ENCODE data around the gene PYGL. TPM values are rescaled to one million over a fixed set of nuclear protein-coding genes. Genes with fewer than 3 reads are reported as not detected.

The PYGL gene
- total and polyA plus RNA-seq, 2 donors (not counting 3 experiments of a cell fraction or from before 2014, with no cell fraction given): 15.1 to 45.7 TPM

GRCh38 chr14:50875359-50876070 lies 68.8 kb downstream of the PYGL start:
- DNase-seq (ENCODE audit: low read depth, low spot score) (no peak), FAIRE-seq (no peak)
- Histone ChIP-seq H3K27me3 (ENCODE audit: control insufficient read depth in 2 of 2, insufficient read depth in 2 of 2, low read length in 2 of 2) (peaks cover 55 to 81% of the 10 kb centered on the region in 2 experiments), H3K9me1 (replicated peaks; ENCODE audit: control insufficient read depth, extremely low read depth, insufficient read depth, low read length) (no peaks in the 10 kb centered on the region), H3K9ac (replicated peaks; ENCODE audit: extremely low read depth, insufficient read depth, low read length) (no peak overlapping the region), H3K4me3 (replicated peaks in 1 of 3; ENCODE audit: insufficient read depth in 1 of 3, low read depth in 1 of 3, low read length in 3 of 3) (no peak overlapping the region), H3K36me3 (ENCODE audit: control insufficient read depth in 2 of 2, extremely low read depth in 1 of 2, insufficient read depth in 2 of 2, low read length in 2 of 2) (no peaks in the 10 kb centered on the region), H3K4me1 (ENCODE audit: control insufficient read depth, extremely low read depth, insufficient read depth, low read length) (no peaks in the 10 kb centered on the region), H3K27ac (ENCODE audit: insufficient read depth, low read depth, low read length) (no peak overlapping the region), H2AFZ (ENCODE audit: low read depth, low read length) (no peak overlapping the region), H3K9me3 (replicated peaks; ENCODE audit: control insufficient read depth, insufficient read depth, low read length) (no peaks in the 10 kb centered on the region), H3K4me2 (ENCODE audit: insufficient read depth, low read length) (no peak overlapping the region), H3K79me2 (ENCODE audit: control insufficient read depth, insufficient read depth, low read length) (no peaks in the 10 kb centered on the region), H4K20me1 (replicated peaks; ENCODE audit: control insufficient read depth, extremely low read depth, insufficient read depth, low read length) (no peaks in the 10 kb centered on the region)
- BruUV-seq (replicated peaks): no TSS peak
- intact Hi-C loops (cut with micrococcal nuclease): no loop called here
- dilution Hi-C loops (cut with MboI; ENCODE audit: extremely low pct_ligation_motif_present, low sequenced_read_pairs): no loop called here
- CTCF ChIA-PET: interaction anchor here (1.2 to 2.9 kb wide), 3 partner anchors 8 to 15 kb away, joined by 3 to 10 read pairs (median 6); no protein-coding TSS in a partner anchor
- no peak for TF ChIP-seq GATA2 (IDR thresholded peaks at IDR 0.05; ENCODE audit: insufficient read depth, insufficient read length, low read depth, low read length)
- no peak for TF ChIP-seq EZH2 (IDR thresholded peaks at IDR 0.05; ENCODE audit: borderline replicate concordance, low read depth, low read length, severe bottlenecking)
- POLR2A ChIA-PET: no interaction called here

- Histone ChIP-seq H3K4me3 (replicated peaks in 1 of 3; ENCODE audit: insufficient read depth in 1 of 3, low read depth in 1 of 3, low read length in 3 of 3) (no peak overlapping the region), H3K36me3 (ENCODE audit: control insufficient read depth in 2 of 2, extremely low read depth in 1 of 2, insufficient read depth in 2 of 2, low read length in 2 of 2) (no peaks in the 10 kb centered on the region), H3K4me2 (ENCODE audit: insufficient read depth, low read length) (no peak overlapping the region), H3K9me3 (replicated peaks; ENCODE audit: control insufficient read depth, insufficient read depth, low read length) (no peaks in the 10 kb centered on the region), H2AFZ (ENCODE audit: low read depth, low read length) (no peak overlapping the region), H3K4me1 (ENCODE audit: control insufficient read depth, extremely low read depth, insufficient read depth, low read length) (no peaks in the 10 kb centered on the region), H3K27me3 (ENCODE audit: control insufficient read depth in 2 of 2, insufficient read depth in 2 of 2, low read length in 2 of 2) (peaks cover 56 to 82% of the 10 kb centered on the region in 2 experiments), H3K79me2 (ENCODE audit: control insufficient read depth, insufficient read depth, low read length) (no peaks in the 10 kb centered on the region), H3K9ac (replicated peaks; ENCODE audit: extremely low read depth, insufficient read depth, low read length) (no peak overlapping the region), H3K27ac (ENCODE audit: insufficient read depth, low read depth, low read length) (no peak overlapping the region), H3K9me1 (replicated peaks; ENCODE audit: control insufficient read depth, extremely low read depth, insufficient read depth, low read length) (no peaks in the 10 kb centered on the region), H4K20me1 (replicated peaks; ENCODE audit: control insufficient read depth, extremely low read depth, insufficient read depth, low read length) (no peaks in the 10 kb centered on the region)
- no peak for TF ChIP-seq CTCF (IDR thresholded peaks at IDR 0.05; ENCODE audit: extremely low read depth in 1 of 2, insufficient read depth in 1 of 2, low read depth in 1 of 2, low read length in 2 of 2)
- no peak for TF ChIP-seq POLR2AphosphoS5 (IDR thresholded peaks at IDR 0.05; ENCODE audit: insufficient read depth, low read depth, low read length)
- no peak for TF ChIP-seq EZH2 (IDR thresholded peaks at IDR 0.05; ENCODE audit: borderline replicate concordance, low read depth, low read length, severe bottlenecking)
- no peak for TF ChIP-seq JUN (IDR thresholded peaks at IDR 0.05; ENCODE audit: borderline replicate concordance, insufficient read depth, insufficient read length, low read depth)
- TF ChIP-seq GATA2 (IDR thresholded peaks at IDR 0.05; ENCODE audit: insufficient read depth, insufficient read length, low read depth, low read length): no peak
- no peak for TF ChIP-seq MAX (IDR thresholded peaks at IDR 0.05; ENCODE audit: insufficient read depth, insufficient read length)
- TF ChIP-seq MYC (IDR thresholded peaks at IDR 0.05; ENCODE audit: low read depth, low read length): no peak
- no peak for TF ChIP-seq POLR2A (IDR thresholded peaks at IDR 0.05; ENCODE audit: low read depth, low read length)
- TF ChIP-seq FOS (IDR thresholded peaks at IDR 0.05; ENCODE audit: borderline replicate concordance, insufficient read depth, low read length): no peak
- DNase-seq (ENCODE audit: low read depth, low spot score) (no peak), FAIRE-seq (no peak)
- dilution Hi-C loops (cut with MboI; ENCODE audit: extremely low pct_ligation_motif_present, low sequenced_read_pairs): no loop called here
- POLR2A ChIA-PET: no interaction called here
- CTCF ChIA-PET: interaction anchor here (1.5 to 2.9 kb wide), 2 partner anchors 9 to 14 kb away, joined by 6 to 10 read pairs; no protein-coding TSS in a partner anchor
- no TSS peak for BruUV-seq (replicated peaks)
- intact Hi-C loops (cut with micrococcal nuclease): no loop called here
These were observed 69.5 kb downstream of the PYGL start for GRCh38 chr14:50874757-50875156.
